ENCODE results near the gene PRKCB. TPM values are rescaled to one million over a fixed set of nuclear protein-coding genes. Genes with fewer than 3 reads are reported as not detected.

The PRKCB gene
- total RNA-seq, 2 donors from 2014 or later: 2.9 to 28.6 TPM

DNA sequence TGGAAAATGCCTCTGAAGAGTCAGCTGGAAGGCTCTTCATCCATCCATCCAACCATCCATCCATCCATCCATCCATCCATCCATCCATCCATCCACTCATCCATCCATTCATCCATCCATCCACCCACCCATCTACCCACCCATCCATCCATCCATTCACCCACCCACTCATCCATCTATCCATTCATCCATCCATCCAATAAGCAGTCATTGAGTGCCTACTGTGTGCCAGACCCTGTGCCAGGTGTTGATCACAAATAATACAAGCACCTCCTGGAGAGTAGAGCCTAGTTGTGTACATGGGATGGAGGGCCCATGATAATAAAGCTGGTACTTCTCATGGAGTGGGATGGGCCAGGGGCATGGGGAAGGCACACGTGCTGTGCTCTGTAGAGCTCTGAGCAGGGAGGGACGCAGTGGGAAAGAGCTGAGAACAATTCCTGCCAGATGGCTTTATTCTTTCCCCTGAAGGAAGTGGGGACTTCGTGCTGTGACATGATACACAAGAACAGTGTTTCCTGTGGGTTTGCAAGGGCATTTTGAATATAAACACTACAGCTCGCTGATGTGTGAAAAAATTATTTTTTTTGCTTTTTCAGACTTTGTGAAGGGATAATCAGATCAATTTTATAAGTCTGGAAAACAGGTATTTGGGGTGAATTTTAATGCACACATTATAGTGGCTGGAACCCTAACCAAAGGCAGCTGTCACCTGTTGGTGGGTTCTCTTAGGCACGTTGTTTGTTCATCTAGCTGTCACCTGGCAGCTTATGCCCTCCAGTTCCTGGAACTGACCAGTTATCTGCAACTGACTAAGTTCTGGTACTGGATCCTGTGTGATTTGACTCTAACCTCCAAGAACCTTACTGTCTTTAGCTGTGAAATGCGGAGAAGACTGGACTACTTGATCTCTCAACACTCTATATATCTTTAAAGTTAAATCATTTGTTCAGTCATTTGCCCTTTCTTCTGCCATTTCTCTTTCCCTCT lies 61.3 kb downstream of the PRKCB start:
- Histone ChIP-seq H3K27ac (no peak overlapping the region), H3K36me3 (no peaks in the 10 kb centered on the region), H3K4me1 (replicated peaks) (no peaks in the 10 kb centered on the region), H3K4me3 (no peak overlapping the region), H3K27me3 (replicated peaks; ENCODE audit: insufficient read depth) (no peaks in the 10 kb centered on the region), H3K9me3 (no peaks in the 10 kb centered on the region)
- 70% methylated on average over 6 of the region's 6 CpGs for WGBS
- DNase-seq (ENCODE audit: low spot score): no peak
- intact Hi-C loops (cut with DNase I): no loop called here
- TF ChIP-seq POLR2A (IDR thresholded peaks at IDR 0.05): no peak
- no peak for TF ChIP-seq POLR2AphosphoS5 (IDR thresholded peaks at IDR 0.05)
- no peak for TF ChIP-seq CTCF (IDR thresholded peaks at IDR 0.05)

DNA sequence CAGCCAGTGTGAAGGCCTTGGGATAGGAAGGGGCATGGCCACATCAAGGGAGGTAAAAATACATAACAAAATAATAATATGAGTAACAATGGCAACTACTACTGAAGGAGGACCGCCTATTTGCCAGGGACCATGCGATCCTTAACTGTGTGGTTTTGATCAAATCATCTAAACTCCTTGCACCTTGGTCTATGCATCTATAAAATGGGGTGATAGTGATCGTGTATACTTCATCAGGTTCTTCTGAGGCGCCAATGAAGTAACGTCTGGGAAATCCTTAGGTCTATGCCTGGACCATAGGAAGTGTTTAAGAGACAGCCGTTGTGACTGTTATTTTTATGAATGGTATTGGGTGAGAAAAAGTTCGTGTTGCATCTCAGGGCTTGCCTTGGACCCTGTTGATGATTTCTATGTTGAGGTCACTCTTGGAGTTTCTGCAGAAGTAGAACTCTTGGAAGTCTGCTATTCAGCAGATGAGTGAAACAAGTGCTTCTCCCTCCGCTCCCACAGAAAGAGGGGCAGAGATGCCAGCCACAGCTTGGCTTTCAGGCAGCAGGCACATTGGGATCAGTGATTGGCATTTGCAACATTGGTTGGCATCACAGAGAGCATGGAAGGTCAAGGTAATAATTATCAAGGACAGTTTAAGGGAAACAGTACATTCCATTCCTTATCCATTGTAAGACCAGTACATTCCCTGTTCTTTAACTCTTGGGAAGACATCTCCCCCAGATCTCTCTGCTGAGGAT lies 63.1 kb downstream of the PRKCB start:
- TF ChIP-seq POLR2AphosphoS5 (IDR thresholded peaks at IDR 0.05) (no peak), POLR2A (IDR thresholded peaks at IDR 0.05) (no peak), CTCF (IDR thresholded peaks at IDR 0.05) (no peak)
- no peaks in the 10 kb centered on the region for H3K36me3 ChIP-seq
- 90% methylated on average over 8 of the region's 8 CpGs for WGBS
- intact Hi-C loops (cut with DNase I): no loop called here
- H3K4me3 ChIP-seq: no peak overlapping the region
- H3K9me3 ChIP-seq: no peaks in the 10 kb centered on the region
- no peak for DNase-seq (ENCODE audit: low spot score)
- no peaks in the 10 kb centered on the region for H3K4me1 ChIP-seq (replicated peaks)
- H3K27me3 ChIP-seq (replicated peaks; ENCODE audit: insufficient read depth): no peaks in the 10 kb centered on the region
- no peak overlapping the region for H3K27ac ChIP-seq

DNA sequence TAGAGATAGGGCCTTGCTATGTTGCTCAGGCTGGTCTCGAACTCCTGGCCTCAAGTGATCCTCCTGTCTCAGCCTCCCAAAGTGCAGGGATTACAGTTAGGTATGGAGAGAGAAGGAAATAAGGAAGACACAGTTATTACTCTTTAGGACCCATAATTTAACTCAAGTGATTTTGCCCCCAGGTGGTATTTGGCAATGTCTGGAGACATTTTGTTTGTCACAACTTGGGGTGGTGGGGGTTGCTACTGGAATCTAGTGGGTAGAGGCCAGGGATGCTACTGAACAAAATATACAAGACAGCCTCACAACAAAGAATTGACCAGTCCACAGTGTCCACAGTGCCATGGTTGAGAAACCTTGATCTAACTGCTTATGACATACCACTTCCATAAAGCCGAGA lies 64.1 kb downstream of the PRKCB start:
- Histone ChIP-seq H3K4me3 (no peak overlapping the region), H3K36me3 (no peaks in the 10 kb centered on the region), H3K27ac (no peak overlapping the region), H3K27me3 (replicated peaks; ENCODE audit: insufficient read depth) (no peaks in the 10 kb centered on the region), H3K4me1 (replicated peaks) (no peaks in the 10 kb centered on the region), H3K9me3 (no peaks in the 10 kb centered on the region)
- TF ChIP-seq POLR2AphosphoS5 (IDR thresholded peaks at IDR 0.05): no peak
- DNase-seq (ENCODE audit: low spot score): no peak
- 88% methylated on average over 2 of the region's 2 CpGs for WGBS
- intact Hi-C loops (cut with DNase I): loop anchor here (5.0 kb wide), 1 partner anchor 63 kb away; the partner anchor contains the start of gene PRKCB

GRCh38 chr16:23900480-23901177 lies 64.8 kb downstream of the PRKCB start:
- intact Hi-C loops (cut with DNase I): loop anchor here (5.0 kb wide), 1 partner anchor 63 kb away; the partner anchor contains the start of gene PRKCB
- H3K36me3 ChIP-seq: no peaks in the 10 kb centered on the region
- no peaks in the 10 kb centered on the region for H3K4me1 ChIP-seq (replicated peaks)
- TF ChIP-seq CTCF (IDR thresholded peaks at IDR 0.05): no peak
- TF ChIP-seq POLR2AphosphoS5 (IDR thresholded peaks at IDR 0.05): no peak
- no peak for TF ChIP-seq POLR2A (IDR thresholded peaks at IDR 0.05)
- WGBS: 82% methylated on average over 7 of the region's 7 CpGs
- no peaks in the 10 kb centered on the region for H3K27me3 ChIP-seq (replicated peaks; ENCODE audit: insufficient read depth)
- H3K27ac ChIP-seq: no peak overlapping the region
- no peaks in the 10 kb centered on the region for H3K9me3 ChIP-seq
- H3K4me3 ChIP-seq: no peak overlapping the region
- no peak for DNase-seq (ENCODE audit: low spot score)
